ENCODE results near the gene GLI3.

- TF ChIP-seq CTCF (IDR thresholded peaks at IDR 0.05; ENCODE audit: low read depth, low read length) (no peak), EZH2phosphoT487 (IDR thresholded peaks at IDR 0.05; ENCODE audit: low read depth) (no peak)
These were observed 190.5 kb downstream of the GLI3 start for GRCh38 chr7:42046483-42046882.

All from OCI-LY3 (cell line).